ENCODE measurements around the gene TANGO2. TPM values are rescaled to one million over a fixed set of nuclear protein-coding genes. Genes with fewer than 3 reads are reported as not detected.

TANGO2 gene
- polyA plus RNA-seq, 1 of the 3 experiments (the other 2 are of a cell fraction): 20.7 TPM

DNA sequence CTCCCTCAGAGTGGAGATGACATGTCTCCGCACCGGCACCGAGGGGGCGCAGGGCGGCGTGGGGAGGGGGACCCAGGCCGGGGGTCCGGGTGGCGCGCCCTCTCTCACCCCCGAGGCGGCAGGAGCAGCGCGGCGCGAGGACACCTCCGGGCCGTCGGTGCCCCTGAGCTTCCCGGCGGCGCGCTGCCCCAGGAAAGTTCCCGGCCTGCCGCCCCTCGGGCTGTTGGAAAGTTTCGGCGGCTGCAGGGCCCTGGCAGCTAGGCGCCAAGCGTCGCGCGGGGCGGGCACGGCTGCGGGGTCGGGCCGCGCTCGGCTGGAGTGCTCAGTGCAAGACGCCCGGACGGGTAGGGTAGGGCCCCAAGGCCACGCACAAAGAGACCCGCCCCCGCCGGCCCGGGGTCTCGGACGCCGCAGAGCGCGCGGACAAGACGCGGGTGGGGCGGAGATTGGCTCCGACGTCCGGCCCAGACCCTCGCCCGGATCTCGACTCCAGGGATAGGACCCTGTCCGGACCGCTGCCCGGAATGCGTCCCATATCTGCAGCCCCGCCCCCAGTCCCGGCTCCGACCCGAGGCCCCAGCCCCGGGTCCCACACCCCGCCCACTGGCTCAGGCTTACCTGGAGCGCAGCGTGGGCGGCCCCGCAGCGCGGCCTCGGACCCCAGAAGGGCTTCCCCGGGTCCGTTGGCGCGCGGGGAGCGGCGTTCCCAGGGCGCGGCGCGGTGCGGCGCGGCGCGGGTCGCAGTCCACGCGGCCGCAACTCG, 4.8 kb upstream of the TANGO2 start:
- H3K9me3 ChIP-seq: no peaks in the 10 kb centered on the region
- no peaks in the 10 kb centered on the region for H3K36me3 ChIP-seq (replicated peaks in 1 of 2; ENCODE audit: control insufficient read depth in 1 of 2, insufficient read depth in 2 of 2, low read length in 1 of 2)
- H3K27me3 ChIP-seq (ENCODE audit: insufficient read depth): no peaks in the 10 kb centered on the region
- H3K9me2 ChIP-seq: no peaks in the 10 kb centered on the region
- peak overlapping the region; percentile 79; the same call in 1 of the 2 replicates for H2AFZ ChIP-seq (ENCODE audit: low read depth)
- peaks cover 2% of the 10 kb centered on the region; the same call in 1 of the 2 replicates for H3K79me2 ChIP-seq (ENCODE audit: insufficient read depth)
- H3K27ac ChIP-seq (ENCODE audit: low read depth in 2 of 2, low read length in 1 of 2): peak overlapping the region in 1 of 2 experiments; percentile 50; a peak in 1 of 4 replicates
- ChIA-PET CTCF (interaction anchor here (0.9 to 8.9 kb wide), 8 partner anchors 11 to 286 kb away, joined by 3 to 501 read pairs (median 5); no protein-coding TSS in a partner anchor), POLR2A (interaction anchor here (3.4 to 4.8 kb wide), 2 partner anchors 45 to 54 kb away, joined by 9 to 63 read pairs; no protein-coding TSS in a partner anchor)
- no peak for TF ChIP-seq MXI1 (IDR thresholded peaks at IDR 0.05; ENCODE audit: low read depth, low read length)
- no peak for TF ChIP-seq SMC3 (IDR thresholded peaks at IDR 0.05; ENCODE audit: low read depth, low read length)
- TF ChIP-seq FOSL2 (IDR thresholded peaks at IDR 0.05; ENCODE audit: borderline replicate concordance, low read depth): no peak
- TF ChIP-seq, protein P1, sequence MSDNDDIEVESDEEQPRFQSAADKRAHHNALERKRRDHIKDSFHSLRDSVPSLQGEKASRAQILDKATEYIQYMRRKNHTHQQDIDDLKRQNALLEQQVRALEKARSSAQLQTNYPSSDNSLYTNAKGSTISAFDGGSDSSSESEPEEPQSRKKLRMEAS (IDR thresholded peaks at IDR 0.05; ENCODE audit: low read depth): no peak; the same call in 1 of the 2 replicates
- TF ChIP-seq, protein P2, sequence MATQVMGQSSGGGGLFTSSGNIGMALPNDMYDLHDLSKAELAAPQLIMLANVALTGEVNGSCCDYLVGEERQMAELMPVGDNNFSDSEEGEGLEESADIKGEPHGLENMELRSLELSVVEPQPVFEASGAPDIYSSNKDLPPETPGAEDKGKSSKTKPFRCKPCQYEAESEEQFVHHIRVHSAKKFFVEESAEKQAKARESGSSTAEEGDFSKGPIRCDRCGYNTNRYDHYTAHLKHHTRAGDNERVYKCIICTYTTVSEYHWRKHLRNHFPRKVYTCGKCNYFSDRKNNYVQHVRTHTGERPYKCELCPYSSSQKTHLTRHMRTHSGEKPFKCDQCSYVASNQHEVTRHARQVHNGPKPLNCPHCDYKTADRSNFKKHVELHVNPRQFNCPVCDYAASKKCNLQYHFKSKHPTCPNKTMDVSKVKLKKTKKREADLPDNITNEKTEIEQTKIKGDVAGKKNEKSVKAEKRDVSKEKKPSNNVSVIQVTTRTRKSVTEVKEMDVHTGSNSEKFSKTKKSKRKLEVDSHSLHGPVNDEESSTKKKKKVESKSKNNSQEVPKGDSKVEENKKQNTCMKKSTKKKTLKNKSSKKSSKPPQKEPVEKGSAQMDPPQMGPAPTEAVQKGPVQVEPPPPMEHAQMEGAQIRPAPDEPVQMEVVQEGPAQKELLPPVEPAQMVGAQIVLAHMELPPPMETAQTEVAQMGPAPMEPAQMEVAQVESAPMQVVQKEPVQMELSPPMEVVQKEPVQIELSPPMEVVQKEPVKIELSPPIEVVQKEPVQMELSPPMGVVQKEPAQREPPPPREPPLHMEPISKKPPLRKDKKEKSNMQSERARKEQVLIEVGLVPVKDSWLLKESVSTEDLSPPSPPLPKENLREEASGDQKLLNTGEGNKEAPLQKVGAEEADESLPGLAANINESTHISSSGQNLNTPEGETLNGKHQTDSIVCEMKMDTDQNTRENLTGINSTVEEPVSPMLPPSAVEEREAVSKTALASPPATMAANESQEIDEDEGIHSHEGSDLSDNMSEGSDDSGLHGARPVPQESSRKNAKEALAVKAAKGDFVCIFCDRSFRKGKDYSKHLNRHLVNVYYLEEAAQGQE (IDR thresholded peaks at IDR 0.05; ENCODE audit: low read depth, low read length): no peak
- TF ChIP-seq, protein P3, sequence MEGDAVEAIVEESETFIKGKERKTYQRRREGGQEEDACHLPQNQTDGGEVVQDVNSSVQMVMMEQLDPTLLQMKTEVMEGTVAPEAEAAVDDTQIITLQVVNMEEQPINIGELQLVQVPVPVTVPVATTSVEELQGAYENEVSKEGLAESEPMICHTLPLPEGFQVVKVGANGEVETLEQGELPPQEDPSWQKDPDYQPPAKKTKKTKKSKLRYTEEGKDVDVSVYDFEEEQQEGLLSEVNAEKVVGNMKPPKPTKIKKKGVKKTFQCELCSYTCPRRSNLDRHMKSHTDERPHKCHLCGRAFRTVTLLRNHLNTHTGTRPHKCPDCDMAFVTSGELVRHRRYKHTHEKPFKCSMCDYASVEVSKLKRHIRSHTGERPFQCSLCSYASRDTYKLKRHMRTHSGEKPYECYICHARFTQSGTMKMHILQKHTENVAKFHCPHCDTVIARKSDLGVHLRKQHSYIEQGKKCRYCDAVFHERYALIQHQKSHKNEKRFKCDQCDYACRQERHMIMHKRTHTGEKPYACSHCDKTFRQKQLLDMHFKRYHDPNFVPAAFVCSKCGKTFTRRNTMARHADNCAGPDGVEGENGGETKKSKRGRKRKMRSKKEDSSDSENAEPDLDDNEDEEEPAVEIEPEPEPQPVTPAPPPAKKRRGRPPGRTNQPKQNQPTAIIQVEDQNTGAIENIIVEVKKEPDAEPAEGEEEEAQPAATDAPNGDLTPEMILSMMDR (IDR thresholded peaks at IDR 0.05): no peak
- no peak for TF ChIP-seq CHD2 (IDR thresholded peaks at IDR 0.05; ENCODE audit: low read length, partially characterized antibody)
- TF ChIP-seq FOXJ3 (CRISPR knock-in tag; IDR thresholded peaks at IDR 0.05): no peak
- TF ChIP-seq, protein P4, sequence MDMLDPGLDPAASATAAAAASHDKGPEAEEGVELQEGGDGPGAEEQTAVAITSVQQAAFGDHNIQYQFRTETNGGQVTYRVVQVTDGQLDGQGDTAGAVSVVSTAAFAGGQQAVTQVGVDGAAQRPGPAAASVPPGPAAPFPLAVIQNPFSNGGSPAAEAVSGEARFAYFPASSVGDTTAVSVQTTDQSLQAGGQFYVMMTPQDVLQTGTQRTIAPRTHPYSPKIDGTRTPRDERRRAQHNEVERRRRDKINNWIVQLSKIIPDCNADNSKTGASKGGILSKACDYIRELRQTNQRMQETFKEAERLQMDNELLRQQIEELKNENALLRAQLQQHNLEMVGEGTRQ (IDR thresholded peaks at IDR 0.05; ENCODE audit: borderline replicate concordance, low read depth, low read length): no peak
- TF ChIP-seq GABPA (IDR thresholded peaks at IDR 0.05; ENCODE audit: low read depth): no peak
- no peak for TF ChIP-seq RFX5 (IDR thresholded peaks at IDR 0.05; ENCODE audit: low read length)
- no peak for TF ChIP-seq RAD21 (IDR thresholded peaks at IDR 0.05; ENCODE audit: low read length)
- TF ChIP-seq ELF1 (IDR thresholded peaks at IDR 0.05): no peak
- TF ChIP-seq EZH2phosphoT487 (IDR thresholded peaks at IDR 0.05; ENCODE audit: borderline replicate concordance, low read depth): no peak
- TF ChIP-seq NFIC (IDR thresholded peaks at IDR 0.05; ENCODE audit: borderline replicate concordance): no peak
- TF ChIP-seq TCF12 (IDR thresholded peaks at IDR 0.05): no peak
- peak overlapping the region; percentile 94 for H3K4me2 ChIP-seq
- H4K20me1 ChIP-seq (ENCODE audit: insufficient read depth): no peaks in the 10 kb centered on the region
- 15% methylated on average over 7 of the region's 101 CpGs for WGBS (ENCODE audit: low lambda C conversion rate)
- H3F3A ChIP-seq (replicated peaks; ENCODE audit: insufficient read depth): peaks cover 5% of the 10 kb centered on the region
- H3K4me1 ChIP-seq (ENCODE audit: control insufficient read depth in 1 of 2, insufficient read depth in 2 of 2, low read depth in 1 of 2, low read length in 1 of 2): peaks cover 0 to 51% of the 10 kb centered on the region in 2 experiments; a peak in 1 of 4 replicates
- H3K4me3 ChIP-seq (ENCODE audit: low read depth in 2 of 2, low read length in 1 of 2): peak overlapping the region; percentile 65 to 69
- DNase-seq: peak; percentile 71
- H3K9ac ChIP-seq: no peak overlapping the region; the same call in 1 of the 2 replicates
